Keratinocyte (primary cell): Measurements from ENCODE around the gene SEMA3E.

ENCODE experiments used
- CTCF ChIP-seq, 3 experiments: IDR thresholded peaks in 1 of 3; conservative IDR thresholded peaks in 1 of 3; optimal IDR thresholded peaks in 1 of 3; 2 replicates in 2 of 3; 3 replicates in 1 of 3; pipeline versions ENCODE3 to v1.5.1; 2011; ENCODE audit warnings: low read length in 3 of 3, mild to moderate bottlenecking in 3 of 3, moderate library complexity in 2 of 3, control low read depth in 1 of 3, inconsistent platforms in 1 of 3; ENCODE audit not compliant: insufficient read depth in 2 of 3; ENCODE audit errors: extremely low read depth in 1 of 3
- EZH2 ChIP-seq: IDR thresholded peaks from one replicate; pipeline ENCODE4 v1.6.1; 2012; ENCODE audit warnings: inconsistent platforms, mild to moderate bottlenecking, low read length, moderate library complexity

- TF ChIP-seq CTCF (optimal IDR thresholded peaks at IDR 0.05 in 1 of 3, IDR thresholded peaks at IDR 0.05 in 1 of 3, conservative IDR thresholded peaks at IDR 0.05 in 1 of 3; ENCODE audit: extremely low read depth in 1 of 3, insufficient read depth in 2 of 3, low read length in 3 of 3) (no peak), EZH2 (no peak)
Measured at GRCh38 chr7:83586281-83586680, 62.7 kb downstream of the SEMA3E start.
